Stimulated activated CD4-positive, alpha-beta T cell treated with anti-CD3 and anti-CD28 coated beads, Interleukin-12 subunit alpha, Interleukin-12 subunit beta, amount 100 ng/mL, for 24 hours (primary cell): ENCODE data around the gene IER5.
"Not testable (repeated sequence)": the region's sequence is repeated elsewhere in the genome, so short reads cannot be mapped to it uniquely, and the experiment has no call there.

ENCODE experiments used
- DNase-seq, 2 experiments: peaks; one replicate each; pipeline ENCODE4 v3.0.0-alpha.2; 2020; ENCODE audit warnings: low read depth in 2 of 2

The IER5 gene

DNA sequence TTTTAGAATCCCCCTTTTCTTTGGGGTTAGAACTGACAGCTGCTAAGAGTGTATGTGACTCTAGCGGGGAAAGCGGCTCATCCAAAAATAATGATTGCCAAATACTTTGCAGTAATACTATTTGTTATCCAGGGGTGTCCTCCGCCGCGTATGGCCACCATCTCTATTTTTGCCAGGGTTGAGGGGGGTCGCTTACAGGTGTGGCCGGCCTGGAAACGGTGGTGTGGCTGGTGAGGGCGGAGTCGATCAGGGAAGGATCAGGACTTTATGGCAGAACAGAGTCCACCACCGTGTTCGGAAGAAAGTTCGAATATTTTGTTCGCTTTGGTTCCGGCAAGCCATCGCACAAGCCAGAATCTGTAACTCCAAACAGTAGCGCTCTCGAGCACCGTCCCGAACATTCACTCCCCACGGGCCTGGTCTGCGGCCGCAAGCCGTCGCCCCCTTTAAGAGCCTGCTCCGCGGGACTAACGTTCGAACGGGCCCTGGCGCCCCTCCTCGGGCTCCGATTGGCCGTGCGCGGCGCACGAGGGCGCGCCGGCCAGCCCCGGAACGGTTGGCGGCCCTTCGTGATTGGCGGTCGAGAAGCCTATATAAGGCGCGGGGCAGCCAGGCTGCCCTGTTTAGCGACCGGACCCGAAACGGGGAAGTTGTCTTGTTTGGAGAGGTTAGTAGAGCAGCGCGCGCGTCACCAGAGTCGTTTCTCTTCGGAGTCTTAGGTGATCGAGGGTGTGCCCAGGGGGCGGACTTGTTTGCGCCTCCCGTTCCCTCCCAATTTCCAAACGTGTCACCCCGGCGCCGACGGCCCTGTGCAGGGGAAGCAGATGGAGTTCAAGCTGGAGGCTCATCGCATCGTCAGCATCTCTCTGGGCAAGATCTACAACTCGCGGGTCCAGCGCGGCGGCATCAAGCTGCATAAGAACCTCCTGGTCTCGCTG is at the start of gene IER5:
Gene IER5, plus strand, starts transcription at position 622 of the 938 bp plus-strand sequence. Its CDS starts 203 bp downstream, at position 825.
- DNase-seq, result peak; percentile 92 to 93

DNA sequence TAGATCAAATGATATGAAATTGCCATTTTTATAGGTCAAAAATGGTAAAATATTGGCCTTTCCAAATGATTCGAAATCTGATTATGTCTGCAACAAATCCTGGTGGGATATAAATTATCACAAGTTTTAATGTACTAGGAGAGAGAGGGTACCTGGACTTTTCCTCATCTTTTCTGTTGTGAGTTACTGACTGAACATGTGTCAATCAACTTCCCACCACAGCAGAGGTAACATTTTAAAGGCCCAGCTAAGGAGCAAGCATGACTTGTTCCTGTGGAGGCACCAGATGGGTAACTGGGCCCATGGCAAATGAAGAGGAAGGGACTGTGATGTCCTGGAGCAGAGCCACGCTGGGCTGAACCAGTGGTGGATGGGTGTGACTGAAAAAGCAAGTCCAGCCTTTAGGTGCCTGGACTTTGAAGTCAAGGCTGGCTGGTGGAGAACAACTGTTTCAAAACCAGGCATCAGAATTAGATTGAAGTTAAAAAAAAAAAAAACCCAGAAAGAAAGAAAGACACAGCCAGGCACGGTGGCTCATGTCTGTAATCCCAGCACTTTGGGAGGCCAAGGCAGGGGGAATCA is 48.1 kb upstream of the IER5 start:
- DNase-seq, result no peak

DNA sequence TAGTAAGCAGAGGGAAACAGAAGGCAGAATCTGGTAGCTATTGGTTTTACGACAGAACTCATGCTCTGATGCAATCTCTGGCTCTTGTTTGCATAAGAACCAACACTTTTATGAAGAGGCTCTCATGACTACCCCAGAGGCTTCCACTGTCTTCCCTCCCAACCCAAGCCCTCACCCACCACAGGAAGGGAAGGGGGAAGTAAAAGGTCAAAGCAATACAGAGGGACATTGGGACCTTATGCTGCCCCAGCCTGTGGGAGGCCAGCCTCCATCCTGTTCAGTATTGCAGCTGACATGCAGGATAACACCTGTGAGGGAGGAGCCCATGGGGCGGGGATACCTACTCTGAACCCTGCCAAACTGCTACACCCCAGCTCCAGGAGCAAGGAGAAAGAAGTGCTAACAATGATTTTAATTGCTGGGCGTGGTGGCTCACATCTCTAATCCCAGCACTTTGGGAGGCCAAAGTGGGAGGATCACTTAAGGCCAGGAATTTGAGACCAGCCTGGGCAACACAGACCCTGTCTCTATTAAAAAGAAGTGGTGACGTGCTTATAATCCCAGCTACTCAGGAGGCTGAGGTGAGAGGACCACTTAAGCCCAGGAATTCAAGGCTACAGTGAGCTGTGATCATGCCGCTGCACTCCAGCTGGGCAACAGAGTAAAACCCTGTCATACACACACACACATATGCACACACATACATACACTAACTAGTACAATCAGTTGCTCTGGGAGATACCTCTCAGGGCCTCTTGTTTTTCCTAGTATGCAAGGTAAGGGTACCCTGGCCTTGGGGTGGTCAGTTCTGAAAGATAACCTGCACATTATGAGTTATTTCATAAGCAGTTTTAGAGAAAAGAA is 45.2 kb upstream of the IER5 start:
- no peak for DNase-seq

DNA sequence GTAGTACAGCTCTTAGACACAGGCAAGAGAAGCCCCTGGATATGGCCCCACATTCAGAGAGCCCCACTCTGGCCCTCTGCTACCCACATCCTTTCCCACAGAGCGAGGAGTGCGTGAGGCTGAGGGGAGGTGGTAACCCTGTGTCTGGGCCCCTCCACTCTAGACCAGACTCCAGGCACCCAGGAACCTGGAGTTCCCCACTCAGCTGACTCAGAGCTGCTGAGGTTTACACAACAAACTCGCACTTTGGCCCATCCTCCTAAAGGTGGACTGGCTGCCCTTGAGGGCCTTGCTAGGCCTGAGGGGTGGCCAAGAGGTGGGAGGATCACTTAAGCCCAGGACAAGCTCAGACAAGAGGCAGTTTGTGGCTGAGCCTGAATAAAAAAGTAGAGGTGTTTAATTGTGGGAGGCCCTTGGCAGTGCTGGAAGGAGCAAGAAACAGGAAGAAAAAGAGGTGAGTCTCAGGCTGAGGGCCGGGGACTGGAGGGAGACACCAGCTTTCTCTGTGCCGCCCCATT is 44.0 kb upstream of the IER5 start:
- DNase-seq, result peak; percentile 12 to 33

DNA sequence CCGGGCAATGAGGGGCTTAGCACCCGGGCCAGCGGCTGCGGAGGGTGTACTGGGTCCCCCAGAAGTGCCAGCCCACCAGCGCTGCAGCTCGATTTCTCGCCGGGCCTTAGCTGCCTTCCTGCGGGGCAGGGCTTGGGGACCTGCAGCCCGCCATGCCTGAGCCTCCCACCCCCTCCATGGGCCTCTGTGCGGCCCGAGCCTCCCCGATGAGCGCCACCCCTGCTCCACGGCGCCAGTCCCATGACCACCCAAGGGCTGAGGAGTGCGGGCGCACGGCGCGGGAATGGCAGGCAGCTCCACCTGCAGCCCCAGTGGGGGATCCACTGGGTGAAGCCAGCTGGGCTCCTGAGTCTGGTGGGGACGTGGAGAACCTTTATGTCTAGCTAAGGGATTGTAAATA is 42.6 kb upstream of the IER5 start:
- not testable (repeated sequence) for DNase-seq

DNA sequence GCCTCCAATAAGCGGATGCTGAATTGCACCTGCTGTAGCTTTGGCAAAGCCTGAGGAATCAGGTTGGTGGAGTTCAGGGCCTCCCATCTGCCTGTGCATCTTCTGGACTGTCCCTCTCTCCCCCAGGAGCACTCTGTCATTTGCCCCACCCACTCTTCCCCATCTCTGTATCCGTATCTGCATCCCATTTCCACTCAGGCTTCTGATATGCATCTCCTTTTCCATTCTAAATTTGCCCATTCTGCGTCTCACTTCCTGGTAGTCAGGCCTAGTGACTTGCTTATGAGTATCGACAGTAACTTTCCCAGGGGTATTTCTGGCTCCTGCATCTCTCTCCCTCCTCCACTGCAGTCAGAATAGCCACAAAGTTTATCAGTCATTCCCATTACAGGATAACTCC is 39.1 kb upstream of the IER5 start:
- no peak for DNase-seq

DNA sequence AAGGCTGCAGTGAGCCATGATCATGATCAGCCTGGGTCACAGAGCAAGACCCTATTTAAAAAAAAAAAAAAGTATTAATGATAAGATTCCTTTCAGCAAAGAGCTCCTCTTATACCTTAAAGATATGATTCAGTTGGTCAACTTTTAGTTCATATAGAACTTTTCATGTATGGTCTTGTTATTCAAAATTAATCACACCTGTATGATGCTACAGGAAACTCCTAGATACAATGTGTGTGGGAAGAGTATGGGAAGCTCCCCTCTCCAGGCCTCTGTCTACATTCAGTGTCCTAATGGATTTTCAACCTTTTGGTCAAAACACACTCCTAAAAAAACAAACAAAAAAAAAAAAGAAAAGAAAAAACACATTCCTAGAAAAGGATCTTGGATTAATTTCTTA is 37.6 kb upstream of the IER5 start:
- no peak for DNase-seq

DNA sequence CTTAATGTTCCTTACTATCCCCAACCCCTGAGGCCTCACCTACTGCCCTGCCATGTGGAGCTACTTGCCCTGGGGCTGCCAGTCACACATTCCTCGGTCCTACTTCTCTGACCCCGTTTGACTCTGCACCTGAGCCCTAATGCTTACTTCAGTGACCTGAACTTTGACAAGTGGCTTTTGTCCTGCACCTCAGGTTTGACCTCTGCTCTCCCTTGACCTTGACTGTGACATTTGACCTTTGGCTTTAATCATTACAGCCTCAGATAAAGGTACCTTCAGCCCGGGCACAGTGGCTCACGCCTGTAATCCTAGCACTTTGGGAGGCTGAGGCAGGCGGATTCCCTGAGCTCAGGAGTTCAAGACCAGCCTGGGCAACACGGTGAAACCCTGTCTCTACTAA is 31.9 kb upstream of the IER5 start:
- DNase-seq, result no peak

DNA sequence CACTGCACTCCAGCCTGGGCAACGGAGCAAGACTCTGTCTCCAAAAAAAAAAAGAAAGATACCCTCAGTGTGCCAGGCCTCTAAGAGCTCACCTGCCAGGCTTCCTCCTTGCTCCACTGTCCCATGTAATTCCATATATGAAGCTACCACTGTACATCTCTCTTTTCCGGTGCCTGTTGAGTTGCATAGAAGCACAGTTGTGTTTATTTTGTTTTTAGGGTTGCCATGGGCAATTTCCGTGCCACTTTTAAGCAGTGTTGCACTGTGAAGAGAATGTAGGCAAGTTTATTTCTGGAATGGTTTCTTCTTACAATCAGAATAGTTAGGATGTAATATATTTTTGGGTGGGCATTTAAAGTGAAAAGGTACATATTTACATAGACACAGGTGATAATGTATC is 31.4 kb upstream of the IER5 start:
- no peak for DNase-seq

DNA sequence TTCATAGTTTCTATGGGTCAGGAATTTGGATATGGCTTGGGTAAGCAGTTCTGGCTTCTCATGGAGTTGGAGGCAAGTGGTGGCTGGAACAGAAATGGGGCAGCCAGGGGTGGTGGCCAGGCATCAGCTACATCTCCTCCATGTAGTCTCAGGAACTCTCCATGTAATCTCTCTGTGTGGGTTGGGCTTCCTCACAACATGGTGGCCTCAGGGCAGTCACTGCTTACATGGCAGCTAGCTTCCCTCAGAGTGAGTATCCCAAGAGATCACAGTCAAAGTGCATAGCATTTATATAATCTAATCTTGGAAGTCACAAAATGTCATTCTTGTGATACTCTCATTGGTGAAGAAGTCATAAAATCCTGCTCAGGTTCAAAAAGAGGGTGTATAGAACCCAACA is 29.1 kb upstream of the IER5 start:
- no peak for DNase-seq

DNA sequence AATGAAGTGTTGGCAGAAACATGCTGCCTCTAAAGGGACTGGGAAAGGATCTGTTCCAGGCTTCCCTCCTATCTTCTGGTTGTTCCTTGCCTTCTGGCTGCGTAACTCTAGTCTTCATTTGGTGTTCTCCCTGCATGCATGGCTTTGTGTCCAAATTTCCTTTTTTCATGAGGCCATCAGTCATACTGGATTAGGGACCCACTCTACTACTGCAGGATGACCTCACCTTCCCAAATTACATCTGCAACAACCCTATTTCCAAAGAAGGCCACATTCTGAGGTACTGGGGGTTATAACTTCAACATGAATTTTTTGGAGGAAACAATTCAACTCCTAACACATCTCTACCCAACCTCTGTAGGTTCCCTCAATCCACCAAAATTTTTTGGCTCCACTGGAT is 28.4 kb upstream of the IER5 start:
- no peak for DNase-seq

DNA sequence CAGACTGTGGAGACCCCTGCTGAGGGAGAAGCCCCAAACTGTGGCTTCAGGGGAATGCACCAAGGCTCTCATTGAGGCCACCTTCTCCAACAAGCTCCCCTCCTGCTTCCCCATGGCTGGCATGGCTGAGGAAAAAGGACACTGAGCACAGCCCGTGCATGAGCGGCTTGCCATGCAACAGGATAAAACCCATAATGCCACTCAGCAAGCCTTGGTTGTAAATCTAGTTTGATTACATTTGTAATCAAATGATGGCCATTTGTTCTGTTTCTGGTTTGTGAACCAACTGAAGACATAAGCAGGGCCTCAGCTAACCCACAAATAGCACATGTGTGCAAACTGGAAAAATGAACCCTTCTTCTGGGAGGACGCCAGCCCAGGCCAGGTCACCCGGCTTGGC is 27.6 kb upstream of the IER5 start:
- DNase-seq, result not testable (repeated sequence)

DNA sequence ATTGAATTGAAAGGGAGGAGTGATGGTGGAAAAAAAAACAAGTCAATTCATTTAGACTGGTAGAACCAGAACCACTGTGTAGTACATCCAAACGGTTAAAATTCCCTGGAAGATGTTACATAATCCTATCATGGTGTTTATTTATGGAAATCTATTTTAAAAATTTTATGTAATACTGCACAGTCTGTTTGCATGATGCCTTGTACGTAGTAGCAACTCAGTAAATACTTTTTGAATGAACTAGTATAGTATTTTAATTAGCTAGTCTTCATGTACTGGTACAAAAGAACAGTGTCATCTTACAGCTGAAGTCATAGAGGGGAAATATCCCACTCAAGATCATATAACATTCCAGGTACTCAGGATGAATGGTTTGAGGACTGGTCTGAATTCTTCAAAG is 27.0 kb upstream of the IER5 start:
- DNase-seq, result no peak

DNA sequence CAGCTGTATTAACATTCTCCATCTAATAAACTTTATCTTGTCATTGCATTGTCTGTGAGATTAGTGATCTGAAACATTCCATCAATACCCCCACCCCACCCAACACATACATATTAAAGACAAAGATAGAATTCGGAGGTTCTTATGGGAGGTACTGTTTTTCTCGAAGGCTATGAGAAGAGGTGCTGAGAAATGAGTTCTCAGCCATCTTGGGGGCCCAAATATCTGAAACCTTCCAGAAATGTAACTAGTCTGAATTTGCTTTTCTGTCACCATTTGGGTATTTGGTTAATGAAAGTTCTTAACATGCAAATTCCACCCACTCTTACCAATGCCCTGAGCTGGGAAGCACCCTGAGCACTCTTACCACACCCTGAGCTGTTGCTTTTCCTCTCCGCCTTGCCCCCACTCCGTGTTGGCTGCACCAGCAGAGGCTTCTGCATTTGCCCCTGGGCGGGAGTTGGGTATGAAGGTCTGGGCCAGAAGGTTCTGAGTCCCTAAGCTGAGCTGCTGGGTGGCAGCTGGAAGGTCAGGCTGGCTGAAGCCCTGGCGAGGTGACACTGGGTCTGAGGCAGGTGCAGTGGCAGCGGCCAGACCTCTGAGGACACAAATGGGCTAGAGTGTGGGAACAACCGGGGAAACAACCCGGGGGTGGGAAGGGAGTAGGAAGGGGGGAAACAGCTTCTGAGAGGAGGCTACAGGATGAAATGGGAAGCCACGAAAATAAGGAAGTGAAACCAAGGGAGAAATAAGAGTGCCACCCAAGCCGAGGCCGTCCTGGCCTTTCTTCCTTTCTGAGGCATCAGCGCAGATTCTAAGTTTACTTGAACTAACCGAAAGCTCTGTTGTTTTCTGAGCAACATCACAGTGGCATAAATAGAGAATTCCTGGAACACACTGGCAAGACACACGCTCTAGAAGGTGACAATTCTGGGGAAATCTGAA is 26.3 kb upstream of the IER5 start:
- DNase-seq, result no peak

DNA sequence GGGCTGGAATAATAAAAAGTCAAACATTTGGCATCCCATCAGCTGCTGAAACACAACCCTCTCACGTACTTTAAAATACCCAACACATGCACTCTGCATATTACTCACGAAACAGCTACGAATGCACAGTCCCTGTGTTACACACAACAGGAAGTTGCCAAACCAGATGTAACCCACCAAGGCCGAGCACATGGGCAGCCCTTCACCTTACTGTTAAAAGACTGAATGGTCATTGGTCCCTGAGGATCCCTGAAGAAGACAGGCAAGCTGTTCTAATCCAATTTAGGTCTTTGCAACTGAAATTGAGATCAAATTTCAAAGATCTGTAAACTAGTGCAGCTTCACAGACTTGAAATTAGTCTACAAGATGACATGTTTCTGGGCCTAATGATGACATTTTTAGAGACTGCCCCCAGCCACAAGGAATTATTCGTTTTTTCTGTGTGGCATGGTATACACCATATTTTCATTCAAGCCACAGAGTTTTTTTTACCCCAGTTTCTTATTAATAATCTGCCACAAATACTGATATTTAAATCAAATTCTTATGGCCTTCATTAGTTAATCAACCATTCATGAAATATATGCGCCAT is 25.6 kb upstream of the IER5 start:
- DNase-seq, result no peak

DNA sequence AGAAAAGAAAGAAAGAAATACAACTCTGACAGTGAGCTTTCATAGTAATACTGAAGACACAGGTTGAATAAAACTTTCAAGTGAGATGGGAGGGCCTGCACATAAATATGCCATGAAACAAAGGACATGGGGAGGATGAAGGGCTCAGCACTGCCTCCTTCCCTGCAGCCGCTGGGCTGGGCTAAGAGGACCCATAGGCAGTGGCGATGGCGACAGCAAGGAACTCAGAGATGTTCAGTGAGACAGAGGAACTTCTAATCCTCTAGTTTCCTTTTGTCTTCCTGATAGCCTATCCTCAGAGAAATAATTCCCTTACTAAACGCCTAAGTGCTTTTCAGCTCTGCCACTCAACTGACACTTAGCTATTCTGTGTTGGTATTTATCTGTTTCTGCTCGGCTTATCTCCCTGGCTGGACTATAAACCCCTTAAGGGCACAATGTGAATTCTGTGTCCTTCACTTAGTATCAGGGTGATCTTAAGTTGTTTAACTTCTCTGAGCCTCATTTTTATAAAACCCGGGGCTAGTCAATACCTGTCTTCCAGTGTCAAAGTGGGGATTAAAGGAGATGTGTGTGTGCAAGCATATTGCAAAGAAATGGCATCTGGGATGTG is 24.4 kb upstream of the IER5 start:
- DNase-seq, result no peak

DNA sequence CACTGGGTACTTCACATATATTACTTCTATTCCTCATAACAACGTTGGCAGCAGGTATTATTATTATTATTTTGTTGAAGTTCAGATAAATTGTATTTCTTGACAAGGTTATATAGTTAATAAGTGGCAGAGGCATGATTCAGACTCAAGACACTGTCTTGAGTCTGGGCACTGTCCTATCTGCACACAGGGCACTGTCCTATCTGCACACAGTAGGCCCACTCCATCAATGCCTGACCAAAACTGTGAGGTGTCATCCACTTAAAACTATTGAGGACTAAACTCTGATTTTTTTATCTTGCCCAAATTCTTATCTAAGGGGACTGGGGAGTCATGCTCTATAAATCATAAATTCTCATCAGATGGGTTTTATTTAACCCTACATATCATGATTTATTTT is 23.8 kb upstream of the IER5 start:
- no peak for DNase-seq

DNA sequence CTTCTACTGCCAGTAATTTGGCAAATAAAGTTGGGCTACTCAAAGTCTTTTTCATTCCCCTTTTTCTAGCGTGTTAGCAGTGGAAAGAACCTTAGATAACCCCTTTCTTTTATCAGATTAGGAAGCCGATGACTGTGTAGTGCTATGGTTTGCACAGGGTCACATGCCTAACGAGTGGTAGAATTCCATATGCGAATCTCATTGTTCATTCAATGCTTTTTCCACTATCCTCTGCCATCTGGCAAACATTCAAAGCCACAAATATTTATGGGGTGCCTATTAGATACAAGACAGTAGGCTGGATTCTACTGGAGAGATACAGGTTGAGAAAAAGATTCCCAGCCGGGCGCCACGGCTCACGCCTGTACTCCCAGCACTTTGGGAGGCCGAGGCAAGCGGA is 14.9 kb upstream of the IER5 start:
- DNase-seq, result no peak

DNA sequence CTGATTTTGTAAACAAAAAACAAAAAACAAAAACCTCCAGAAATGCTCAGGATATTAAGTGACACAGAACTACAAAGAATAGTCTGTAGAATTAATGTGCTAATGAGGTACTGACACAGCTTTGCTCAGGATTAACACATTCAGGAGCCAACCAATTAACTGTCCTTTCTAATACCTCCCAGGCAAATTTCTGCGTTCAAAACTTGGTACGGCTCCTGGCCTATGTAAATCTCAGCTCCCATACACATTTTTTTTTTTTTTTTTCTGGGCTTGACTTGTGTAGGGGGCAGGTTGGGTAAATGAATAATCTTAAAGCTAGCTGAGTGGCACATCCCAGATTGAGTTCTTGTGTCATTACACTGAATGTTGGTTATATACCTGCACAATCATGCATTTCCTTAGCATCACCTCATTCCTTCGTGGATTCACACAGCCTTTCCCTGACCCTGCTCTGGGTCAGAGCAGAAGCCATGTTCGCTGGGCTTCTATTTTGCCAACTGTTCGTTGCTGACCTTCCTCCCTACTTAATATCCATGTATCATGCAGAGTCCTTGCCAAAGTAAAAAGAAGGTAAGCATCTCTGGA is 12.6 kb upstream of the IER5 start:
- no peak for DNase-seq

DNA sequence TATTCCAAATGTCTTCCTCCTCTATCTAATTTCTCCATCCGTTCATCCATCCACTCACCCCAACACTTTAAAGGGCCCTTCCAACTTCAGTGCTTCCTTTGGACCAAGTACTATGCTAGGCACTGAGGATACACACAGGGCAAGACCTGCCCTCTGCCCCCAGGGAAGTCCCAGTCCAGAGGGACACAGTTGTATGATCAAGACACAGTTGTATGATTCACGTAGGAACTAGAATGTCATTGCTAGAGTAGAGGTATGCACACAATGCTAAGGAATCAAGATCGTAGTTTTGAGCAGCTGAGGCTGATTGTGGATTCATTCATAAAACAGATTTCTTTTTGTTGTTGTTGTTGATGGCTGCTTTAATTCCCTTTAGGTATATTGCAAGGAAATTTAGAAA is 11.6 kb upstream of the IER5 start:
- DNase-seq, result no peak
